ENCODE data around the gene ADAMTSL2.

The ADAMTSL2 gene

GRCh38 chr9:133614678-133615077 lies 80.2 kb downstream of the ADAMTSL2 start:
- no peaks in the 10 kb centered on the region for H4K20me1 ChIP-seq (ENCODE audit: control insufficient read depth, insufficient read depth, low read depth, low read length)
- no peaks in the 10 kb centered on the region for H3K79me2 ChIP-seq (ENCODE audit: control insufficient read depth, low read length)
- no peaks in the 10 kb centered on the region for H3F3A ChIP-seq (ENCODE audit: control insufficient read depth, insufficient read depth)
- H3K4me2 ChIP-seq (ENCODE audit: low read length), result no peak overlapping the region
- no peak overlapping the region for H3K27ac ChIP-seq (ENCODE audit: low read depth, low read length)
- no peak overlapping the region for H3K4me3 ChIP-seq (ENCODE audit: low read length)
- peaks cover 36% of the 10 kb centered on the region for H3K27me3 ChIP-seq (ENCODE audit: control insufficient read depth, low read length)
- H3K9me3 ChIP-seq (ENCODE audit: control insufficient read depth, insufficient read depth, low read length), result no peaks in the 10 kb centered on the region
- no peaks in the 10 kb centered on the region for H3K9me2 ChIP-seq (replicated peaks; ENCODE audit: control insufficient read depth, low read length)
- H3K4me1 ChIP-seq (ENCODE audit: control insufficient read depth, low read length), result peaks cover 2% of the 10 kb centered on the region
- TF ChIP-seq CTCF (IDR thresholded peaks at IDR 0.05; ENCODE audit: low read depth, low read length, poor library complexity, severe bottlenecking), result no peak
- TF ChIP-seq EZH2phosphoT487 (IDR thresholded peaks at IDR 0.05; ENCODE audit: borderline replicate concordance, low read length), result no peak
- H3K36me3 ChIP-seq (ENCODE audit: control insufficient read depth, low read length), result no peaks in the 10 kb centered on the region

GRCh38 chr9:133615186-133615585 lies 80.7 kb downstream of the ADAMTSL2 start:
- H3K27me3 ChIP-seq (ENCODE audit: control insufficient read depth, low read length), result peaks cover 36% of the 10 kb centered on the region
- H3K36me3 ChIP-seq (ENCODE audit: control insufficient read depth, low read length), result no peaks in the 10 kb centered on the region
- H3K9me2 ChIP-seq (replicated peaks; ENCODE audit: control insufficient read depth, low read length), result no peaks in the 10 kb centered on the region
- H3K27ac ChIP-seq (ENCODE audit: low read depth, low read length), result no peak overlapping the region
- H4K20me1 ChIP-seq (ENCODE audit: control insufficient read depth, insufficient read depth, low read depth, low read length), result no peaks in the 10 kb centered on the region
- H3K4me3 ChIP-seq (ENCODE audit: low read length), result no peak overlapping the region
- H3K9me3 ChIP-seq (ENCODE audit: control insufficient read depth, insufficient read depth, low read length), result no peaks in the 10 kb centered on the region
- H3K4me1 ChIP-seq (ENCODE audit: control insufficient read depth, low read length), result peaks cover 7% of the 10 kb centered on the region
- no peak overlapping the region for H3K4me2 ChIP-seq (ENCODE audit: low read length)
- no peaks in the 10 kb centered on the region for H3K79me2 ChIP-seq (ENCODE audit: control insufficient read depth, low read length)
- no peaks in the 10 kb centered on the region for H3F3A ChIP-seq (ENCODE audit: control insufficient read depth, insufficient read depth)
- no peak for TF ChIP-seq EZH2phosphoT487 (IDR thresholded peaks at IDR 0.05; ENCODE audit: borderline replicate concordance, low read length)
- no peak for TF ChIP-seq CTCF (IDR thresholded peaks at IDR 0.05; ENCODE audit: low read depth, low read length, poor library complexity, severe bottlenecking)

GRCh38 chr9:133615606-133616188 lies 81.2 kb downstream of the ADAMTSL2 start:
- Histone ChIP-seq H3K4me3 (ENCODE audit: low read length) (no peak overlapping the region), H3K9me2 (replicated peaks; ENCODE audit: control insufficient read depth, low read length) (no peaks in the 10 kb centered on the region), H3F3A (ENCODE audit: control insufficient read depth, insufficient read depth) (no peaks in the 10 kb centered on the region), H3K4me1 (ENCODE audit: control insufficient read depth, low read length) (peaks cover 8% of the 10 kb centered on the region), H3K27me3 (ENCODE audit: control insufficient read depth, low read length) (peaks cover 32% of the 10 kb centered on the region), H3K4me2 (ENCODE audit: low read length) (no peak overlapping the region), H3K27ac (ENCODE audit: low read depth, low read length) (no peak overlapping the region), H3K9me3 (ENCODE audit: control insufficient read depth, insufficient read depth, low read length) (no peaks in the 10 kb centered on the region), H4K20me1 (ENCODE audit: control insufficient read depth, insufficient read depth, low read depth, low read length) (no peaks in the 10 kb centered on the region), H3K79me2 (ENCODE audit: control insufficient read depth, low read length) (no peaks in the 10 kb centered on the region), H3K36me3 (ENCODE audit: control insufficient read depth, low read length) (no peaks in the 10 kb centered on the region)
- TF ChIP-seq EZH2phosphoT487 (IDR thresholded peaks at IDR 0.05; ENCODE audit: borderline replicate concordance, low read length) (no peak), CTCF (IDR thresholded peaks at IDR 0.05; ENCODE audit: low read depth, low read length, poor library complexity, severe bottlenecking) (no peak)

Measured in DOHH2 (cell line).